Smooth muscle cell of the brain vasculature (primary cell): ENCODE measurements around the gene ZNF14.
A peak's percentile ranks its signal among the peaks of the same experiment; 100 is the strongest.
"Not testable (repeated sequence)": the region's sequence is repeated elsewhere in the genome, so short reads cannot be mapped to it uniquely, and the experiment has no call there.

Experiments
- DNase-seq: peaks from one replicate; pipeline ENCODE4 v3.0.0-alpha.2; 2012; ENCODE audit warnings: low read depth, low spot score

Gene ZNF14

DNA sequence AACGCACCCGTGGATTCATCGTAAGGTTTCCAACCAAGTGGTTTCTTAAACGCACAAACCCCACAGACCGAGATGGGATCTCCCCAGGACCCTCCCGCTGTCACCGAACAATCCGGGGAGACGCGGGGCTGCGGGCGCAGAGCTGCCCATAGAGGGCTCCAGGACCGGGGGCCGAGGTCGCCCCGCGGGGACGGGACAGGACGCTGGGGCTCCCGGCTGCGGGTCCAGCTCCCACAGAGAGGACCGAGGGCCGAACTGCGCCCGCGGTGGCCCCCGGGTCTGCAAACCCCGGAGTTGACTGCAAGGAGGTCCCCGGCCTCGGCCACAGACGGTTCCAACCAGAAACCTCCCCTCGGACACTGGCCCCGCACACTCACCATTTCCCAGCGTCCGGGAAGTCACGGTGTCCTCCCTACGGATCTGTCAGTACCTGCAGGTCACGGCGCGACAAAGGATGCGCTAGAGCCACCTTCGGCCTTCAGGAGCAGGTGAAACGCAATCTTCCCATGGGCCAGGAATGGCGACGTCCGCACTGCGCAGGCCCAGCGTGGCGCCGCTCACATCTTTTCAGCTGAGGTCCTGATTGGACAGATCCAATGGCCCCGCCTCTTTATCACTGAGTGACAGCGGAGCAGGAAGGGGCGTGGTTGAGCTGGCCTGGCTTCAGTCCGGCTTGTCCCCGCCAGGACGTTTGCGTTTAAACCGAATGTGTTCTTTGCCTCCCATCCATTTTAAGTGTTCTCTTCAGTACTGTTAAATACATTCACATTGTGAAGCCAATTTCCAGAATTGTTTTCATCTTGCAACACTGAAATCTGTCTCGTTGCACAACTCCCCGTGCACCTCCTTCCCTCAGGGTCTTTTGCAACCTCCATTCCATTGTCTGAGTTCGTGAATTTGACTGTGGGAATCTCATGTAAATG is at the start of gene ZNF14:
Gene ZNF14, minus strand, starts transcription at position 534 of the 923 bp plus-strand sequence. Its CDS starts 154 bp downstream, at position 380.
- peak; percentile 67 for DNase-seq

DNA sequence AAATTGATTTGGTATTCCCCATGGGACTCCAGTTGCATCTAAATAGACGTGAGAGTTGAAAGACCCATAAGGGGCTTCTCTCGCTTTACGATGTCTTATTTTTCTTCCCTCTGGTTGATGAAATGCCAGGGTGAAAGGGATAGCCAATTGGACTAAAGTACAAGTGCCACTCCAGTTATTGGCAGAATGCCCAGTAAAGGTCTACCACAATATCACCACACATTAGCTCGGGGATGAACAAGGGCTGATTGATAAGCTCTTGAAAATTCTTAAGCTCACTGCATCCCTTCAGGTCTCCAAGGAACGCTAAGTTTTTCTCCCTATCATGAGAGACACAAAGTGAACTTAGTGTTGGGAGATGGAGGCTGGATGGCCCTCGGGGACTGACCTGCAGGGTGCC is 48.9 kb upstream of the ZNF14 start:
- not testable (repeated sequence) for DNase-seq

DNA sequence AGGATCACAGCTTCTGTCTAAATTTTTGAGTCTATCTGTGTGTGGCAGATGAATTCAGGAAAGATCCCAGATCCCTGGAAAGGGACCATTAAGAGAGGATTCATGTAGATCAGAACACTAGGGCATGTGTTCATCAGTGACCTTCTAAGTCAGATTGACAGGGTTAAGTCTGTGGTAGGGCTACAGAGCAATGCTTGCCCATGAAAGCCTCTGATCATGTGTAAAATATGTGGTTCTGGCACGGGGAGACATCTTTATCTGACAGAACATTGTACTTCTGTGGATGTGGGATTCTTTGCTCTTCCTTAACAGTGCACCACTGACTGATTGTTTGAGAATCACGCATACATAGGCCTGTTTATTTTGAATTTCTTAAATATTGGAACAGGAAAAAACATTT is 45.8 kb upstream of the ZNF14 start:
- DNase-seq: no peak

DNA sequence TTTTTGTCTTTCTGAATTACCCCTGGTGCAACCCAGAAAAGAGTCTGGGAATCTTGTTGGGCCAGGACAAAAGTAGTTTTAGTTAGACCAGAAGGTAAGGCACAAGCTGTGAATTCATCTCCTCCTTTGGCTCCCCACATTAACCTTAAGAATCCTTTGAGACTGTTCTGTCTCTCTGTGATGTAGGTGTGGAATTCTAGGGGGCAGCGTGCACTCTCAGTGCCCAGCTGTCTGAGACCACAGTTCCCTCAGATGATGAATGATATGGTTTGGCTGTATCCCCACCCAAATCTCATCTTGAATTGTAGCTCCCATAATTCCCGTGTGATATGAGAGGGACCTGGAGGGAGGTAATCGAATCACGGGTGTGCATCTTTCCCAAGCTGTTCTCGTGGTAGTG is 44.8 kb upstream of the ZNF14 start:
- no peak for DNase-seq

DNA sequence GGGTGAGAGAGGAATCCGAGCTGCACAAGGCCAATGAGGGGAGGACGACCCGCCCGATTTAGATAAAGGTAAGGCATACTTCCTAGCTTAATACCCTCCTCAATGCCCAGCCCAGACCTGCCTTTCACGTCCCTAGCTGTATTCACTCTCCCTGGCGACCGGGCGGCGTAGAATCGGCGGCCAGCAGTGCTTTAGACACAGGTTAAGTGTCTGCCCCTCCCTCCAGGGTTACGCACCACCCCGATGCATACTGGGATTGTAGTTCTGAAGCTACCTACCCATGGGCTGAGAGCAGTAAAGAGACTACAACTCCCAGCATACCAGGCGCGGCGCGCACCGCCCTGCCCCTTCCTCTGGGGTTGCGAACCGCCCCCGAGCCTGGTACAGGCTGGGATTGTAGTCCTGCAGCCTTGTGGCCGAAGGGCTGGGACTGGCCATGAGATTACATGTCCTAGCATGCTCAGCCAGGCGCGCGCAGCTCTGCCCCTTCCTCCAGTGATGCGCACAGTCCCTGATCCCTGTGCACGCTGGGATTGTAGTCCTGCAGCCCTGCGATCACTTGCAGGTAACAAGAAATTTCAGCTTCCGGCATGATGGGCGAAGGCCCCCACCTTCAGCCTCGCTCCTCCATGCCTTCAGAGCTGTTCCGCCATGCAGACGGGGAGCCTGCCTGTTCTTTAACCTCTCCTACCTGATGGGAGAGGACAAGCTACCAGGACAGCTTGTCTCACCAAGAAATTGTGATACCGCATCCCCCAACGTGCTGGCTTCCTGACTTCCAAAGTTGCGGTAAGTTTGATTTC is 43.5 kb upstream of the ZNF14 start:
- peak; percentile 96 for DNase-seq

DNA sequence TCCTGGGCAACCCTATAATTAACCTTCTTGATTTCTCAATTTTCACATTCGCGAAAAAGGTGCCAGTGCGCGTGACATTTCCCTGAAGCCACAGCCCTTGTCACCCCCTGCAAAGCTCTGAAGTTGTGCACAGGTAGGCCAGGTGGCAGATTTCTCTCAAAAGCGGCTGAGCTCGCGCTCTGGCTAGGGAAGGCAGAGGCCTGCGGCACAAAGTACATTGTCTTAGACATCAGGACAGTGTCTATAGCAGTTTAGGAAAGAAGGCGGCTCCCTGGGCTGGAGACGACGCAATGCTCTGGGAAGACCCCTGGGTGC is 42.9 kb upstream of the ZNF14 start:
- no peak for DNase-seq

DNA sequence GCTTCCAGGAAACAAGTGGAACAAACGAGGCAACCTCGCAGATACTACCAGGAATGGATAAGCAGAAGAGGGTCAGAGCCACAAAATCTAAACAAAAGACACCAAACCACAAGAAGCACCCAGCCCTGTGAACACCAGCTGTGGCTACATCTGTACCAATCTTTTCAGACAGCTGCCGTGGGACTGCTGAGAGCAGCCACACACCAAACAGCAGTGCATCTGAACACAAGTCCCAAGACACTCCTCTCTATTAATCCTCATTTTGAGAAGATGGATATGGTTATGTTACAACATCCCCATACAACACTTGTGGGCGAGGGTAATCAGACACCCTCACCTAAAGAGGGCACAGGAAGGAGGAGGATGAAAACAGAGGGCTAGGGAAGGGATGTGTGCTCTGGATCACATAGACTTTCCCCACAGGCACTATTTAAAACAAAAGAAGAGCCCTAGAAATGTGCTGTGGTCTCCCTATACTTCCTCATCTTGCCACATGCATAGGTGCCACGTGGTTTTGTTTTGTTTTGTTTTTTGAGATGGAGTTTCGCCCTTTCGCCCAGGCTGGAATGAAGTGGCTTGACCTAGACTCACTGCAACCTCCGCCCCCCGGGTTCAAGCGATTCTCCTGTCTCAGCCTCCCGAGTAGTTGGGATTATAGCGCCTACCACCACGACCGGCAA is 41.6 kb upstream of the ZNF14 start:
- no peak for DNase-seq

DNA sequence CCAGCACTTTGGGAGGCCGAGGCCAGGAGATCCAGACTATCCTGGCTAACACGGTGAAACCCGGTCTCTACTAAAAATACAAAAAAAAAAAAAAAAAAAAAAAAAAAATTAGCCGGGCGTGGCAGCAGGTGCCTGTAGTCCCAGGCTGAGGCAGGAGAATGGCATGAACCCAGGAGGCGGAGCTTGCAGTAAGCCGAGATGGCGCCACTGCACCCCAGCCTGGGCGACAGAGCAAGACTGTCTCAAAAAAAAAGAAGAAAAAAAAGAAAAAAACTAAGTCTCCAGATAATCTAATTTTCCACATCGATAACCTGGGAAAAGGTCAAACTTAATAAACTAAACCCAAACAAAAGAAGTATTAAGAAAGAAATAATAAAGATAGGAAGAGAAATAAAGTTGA is 39.1 kb upstream of the ZNF14 start:
- not testable (repeated sequence) for DNase-seq

DNA sequence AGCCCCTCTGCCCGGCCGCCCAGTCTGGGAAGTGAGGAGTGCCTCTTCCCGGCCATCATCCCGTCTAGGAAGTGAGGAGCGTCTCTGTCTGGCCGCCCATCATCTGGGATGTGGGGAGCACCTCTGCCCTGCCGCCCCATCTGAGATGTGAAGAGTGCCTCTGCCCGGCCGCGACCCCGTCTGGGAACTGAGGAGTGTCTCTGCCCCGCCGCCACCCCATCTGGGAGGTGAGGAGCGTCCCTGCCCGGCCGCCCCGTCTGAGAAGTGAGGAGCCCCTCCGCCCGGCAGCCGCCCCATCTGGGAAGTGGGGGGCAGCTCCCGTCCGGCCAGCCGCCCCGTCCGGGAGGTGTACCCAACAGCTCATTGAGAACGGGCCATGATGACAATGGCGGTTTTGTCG is 37.1 kb upstream of the ZNF14 start:
- not testable (repeated sequence) for DNase-seq

DNA sequence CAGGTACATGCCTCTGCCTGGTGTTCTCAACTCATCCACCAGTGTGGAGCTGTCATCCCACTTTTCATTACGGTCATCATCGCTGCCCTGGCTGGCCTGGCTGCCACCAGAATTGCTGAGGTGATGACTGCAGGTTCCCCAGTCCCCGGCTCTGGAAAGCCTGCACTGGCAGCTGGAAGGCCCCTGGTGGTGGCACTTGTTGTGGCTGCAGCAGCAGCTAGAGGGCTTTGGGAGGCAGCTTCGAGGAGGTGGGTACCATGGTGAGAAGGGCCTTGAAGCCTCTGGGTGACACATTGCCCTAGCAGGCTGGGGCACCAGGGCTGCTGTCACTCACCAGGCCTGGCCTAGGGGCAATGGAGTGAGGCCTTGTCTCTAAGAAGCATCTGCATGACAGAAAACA is 25.3 kb upstream of the ZNF14 start:
- no peak for DNase-seq

DNA sequence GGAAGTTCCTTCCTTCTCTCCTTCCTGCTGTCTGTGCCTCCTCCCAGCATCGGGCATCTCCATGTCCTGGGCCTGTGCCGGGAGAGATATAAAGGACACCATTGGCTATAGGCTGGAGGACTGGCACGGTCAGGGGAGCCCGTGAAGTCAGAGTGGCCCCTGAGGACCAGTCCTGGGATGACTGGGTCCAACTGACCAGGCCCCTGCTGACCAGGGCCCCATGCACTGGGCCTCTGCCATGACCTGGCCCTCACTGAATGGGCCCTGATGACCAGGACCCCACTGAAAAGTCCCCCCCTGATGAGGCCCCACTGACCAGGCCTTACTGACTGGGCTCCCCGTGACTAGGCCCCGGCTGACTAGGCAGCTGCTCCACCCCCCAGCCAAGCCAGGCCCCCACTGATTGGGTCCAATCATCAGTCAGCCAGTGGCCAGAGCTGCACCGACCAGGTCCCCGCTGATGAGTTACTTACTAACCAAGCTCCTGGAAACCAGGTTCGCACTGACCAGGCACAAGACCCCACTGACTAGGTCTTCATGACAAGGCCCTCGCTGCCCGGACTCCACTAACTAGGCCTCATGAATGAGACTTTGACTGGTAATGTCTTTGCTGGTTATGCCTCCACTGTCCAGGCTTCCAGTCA is 20.0 kb upstream of the ZNF14 start:
- DNase-seq: no peak

DNA sequence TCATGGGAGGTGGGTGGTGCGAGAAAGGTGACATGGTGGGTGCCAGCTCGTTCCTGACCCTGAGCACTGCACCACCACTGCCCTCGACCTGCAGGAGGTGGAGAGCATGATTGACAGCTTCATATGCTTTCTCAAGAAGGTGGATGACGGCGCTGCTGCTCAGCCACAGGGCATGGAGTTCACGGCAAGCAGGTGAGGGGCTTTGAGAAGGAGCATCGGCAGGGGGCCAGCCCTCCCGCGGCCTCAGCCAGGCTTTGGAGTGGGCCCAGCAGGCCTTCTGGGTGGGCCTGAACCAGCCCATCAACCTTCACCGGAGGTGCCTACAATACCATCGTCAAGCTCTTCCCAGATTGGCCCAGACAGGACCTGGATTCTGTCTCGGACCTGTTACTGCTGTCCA is 18.9 kb upstream of the ZNF14 start:
- DNase-seq: no peak

DNA sequence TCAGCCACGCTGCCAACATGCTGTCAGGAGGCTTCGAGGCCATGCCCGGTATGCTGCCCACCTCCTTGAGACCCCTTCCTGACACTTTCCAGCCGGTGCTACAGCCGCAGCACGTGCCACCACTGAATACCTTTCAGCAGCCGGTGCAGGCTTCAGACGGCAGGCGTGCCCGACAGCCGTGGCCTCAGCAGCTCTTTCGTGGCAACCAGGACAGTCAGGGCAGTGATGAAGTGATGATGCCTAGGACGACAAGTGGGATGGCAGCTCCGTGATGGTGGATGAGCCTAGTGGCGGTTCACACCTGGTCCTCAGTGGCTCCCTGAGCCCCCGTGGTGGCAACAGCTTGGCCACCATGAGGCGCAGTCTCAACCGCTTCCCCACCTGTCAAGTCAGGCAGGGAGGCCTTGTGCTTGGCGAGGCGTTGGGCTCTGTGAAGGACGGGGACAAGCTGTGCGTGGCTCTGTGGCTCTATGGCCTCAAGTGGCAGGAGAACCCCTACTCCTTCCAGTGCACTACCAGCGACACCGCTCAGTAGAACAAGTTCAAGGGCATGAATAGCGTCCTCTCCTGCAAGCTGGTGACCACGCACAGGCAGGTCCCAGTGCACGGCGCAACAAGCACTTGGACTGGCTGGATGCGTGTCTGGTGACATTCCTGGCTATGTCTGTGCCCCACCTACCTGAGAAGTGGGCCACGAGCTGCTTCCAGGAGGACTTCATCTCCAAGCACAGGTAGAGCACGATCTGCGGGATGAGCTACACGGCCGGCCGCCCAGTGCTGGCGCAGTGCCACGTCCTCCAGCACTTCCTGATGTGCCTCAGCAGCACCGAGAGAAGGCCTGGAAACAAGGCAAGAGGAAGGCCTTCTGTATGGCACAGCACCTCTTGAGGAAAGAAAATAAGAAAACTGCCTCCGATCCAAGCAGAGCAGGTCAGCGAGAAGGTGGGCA is 18.2 kb upstream of the ZNF14 start:
- no peak for DNase-seq

DNA sequence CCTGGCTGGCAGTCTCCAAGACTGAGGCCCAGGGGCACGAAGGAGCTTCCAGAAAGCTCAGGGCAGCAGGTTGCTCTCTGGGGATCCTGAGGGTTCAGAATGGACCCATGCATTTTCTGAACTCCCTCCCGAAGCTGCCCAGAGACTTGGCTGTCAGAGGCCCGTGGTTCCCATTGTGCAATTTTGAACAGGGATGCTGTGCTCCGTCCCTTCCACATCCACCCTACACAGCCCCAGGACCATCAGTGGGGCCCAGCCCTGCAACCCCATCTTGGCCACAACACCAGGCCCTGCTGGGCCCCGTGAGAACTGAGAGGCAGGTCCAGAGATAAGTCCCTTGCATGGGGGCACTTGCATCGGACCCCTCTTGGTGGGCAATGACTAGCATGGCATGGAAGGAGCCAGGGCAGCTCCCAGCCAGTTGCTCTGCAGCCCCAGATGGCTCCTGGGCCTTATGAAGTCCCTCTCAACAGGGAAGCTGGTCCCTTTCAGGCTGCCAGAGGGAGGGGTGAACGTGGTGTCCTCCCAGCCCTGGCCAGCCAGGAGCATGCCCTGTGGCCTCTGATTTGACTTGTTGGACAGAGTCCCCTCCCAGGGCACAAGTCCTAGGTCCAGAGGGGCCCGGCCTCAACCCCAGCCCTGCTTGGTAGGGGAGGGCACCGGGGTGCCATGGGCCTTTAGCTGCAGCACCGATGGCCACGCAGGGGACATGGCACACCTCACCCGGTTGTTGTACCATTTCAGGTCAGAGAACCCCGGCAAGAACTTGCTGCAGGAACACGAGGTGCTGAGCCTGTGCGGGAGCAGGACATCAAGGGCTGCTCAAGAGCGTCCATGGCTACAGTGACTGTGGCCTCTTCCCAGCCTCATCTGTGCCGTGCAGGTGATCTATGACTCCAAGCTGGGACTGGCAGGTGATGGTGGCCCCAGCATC is 17.3 kb upstream of the ZNF14 start:
- no peak for DNase-seq

DNA sequence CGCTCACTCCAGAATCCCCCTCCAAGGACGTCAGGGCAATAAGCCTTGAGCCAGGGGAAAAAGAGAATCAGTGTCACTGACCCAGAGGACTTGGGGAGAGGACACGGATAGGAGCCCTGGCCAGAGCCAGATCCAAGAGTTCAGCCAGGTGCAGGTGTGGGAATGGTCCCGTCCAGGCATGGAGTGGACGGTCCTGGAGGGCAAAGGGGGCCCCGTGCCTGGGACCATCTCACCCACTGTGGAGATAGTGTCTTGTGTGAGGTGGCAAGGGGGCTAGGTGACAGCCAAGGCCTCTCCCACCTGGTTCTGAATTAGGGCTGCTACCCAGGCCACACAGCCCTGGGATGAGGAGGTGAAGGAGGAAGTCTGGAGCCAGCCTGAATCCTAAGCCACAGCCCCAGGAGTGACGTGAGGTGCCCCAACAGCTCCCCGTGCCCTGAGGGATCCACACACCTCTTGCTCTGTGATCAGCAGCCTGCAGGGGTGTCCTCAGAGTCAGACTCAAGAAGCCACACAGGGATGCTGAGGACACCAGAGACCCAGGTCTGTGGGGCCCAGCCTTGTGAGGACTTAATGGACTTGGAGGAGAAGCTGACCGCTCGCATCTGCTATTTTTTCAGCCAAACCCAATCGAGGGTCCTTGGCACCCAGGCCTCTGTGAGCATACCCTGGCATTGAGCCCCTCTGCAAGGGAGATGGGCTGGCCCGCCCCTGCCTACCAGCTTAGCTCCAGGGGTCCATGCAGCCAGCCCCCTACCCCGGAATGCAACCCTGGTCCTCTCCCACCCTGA is 16.4 kb upstream of the ZNF14 start:
- DNase-seq: no peak

DNA sequence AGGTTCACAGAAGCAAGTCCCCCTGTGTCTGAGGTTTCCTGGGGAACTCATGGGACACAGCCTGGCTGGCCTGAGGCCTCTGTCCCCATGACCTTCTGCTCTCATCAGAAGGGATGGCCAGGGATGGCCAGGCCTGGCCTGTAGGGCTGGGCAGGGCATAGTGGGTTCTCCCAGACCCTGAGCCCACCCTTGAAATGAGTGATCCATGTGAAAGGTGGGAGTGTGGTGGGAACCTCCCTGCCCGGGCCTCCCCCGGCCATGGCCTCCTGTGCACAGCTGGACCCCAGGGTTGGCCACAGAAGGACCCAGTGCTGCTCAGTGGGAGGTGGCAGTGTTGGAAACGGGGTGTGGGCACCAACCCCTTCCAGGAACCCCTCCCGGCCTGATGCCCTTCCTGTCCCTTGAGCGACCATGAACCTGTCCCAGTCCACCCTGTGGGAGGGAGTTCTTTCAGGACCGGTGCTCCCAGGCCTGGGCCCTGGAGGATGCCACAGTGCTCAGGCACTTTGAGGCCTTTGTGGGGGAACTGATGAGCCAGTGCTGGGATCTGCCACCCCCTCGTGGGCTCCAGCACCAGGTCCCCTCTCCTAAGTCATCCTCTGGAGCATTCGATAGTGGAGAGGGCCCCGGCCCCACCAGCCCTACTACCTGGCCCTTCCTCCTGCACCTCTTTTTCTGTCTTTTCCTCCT is 15.5 kb upstream of the ZNF14 start:
- no peak for DNase-seq

DNA sequence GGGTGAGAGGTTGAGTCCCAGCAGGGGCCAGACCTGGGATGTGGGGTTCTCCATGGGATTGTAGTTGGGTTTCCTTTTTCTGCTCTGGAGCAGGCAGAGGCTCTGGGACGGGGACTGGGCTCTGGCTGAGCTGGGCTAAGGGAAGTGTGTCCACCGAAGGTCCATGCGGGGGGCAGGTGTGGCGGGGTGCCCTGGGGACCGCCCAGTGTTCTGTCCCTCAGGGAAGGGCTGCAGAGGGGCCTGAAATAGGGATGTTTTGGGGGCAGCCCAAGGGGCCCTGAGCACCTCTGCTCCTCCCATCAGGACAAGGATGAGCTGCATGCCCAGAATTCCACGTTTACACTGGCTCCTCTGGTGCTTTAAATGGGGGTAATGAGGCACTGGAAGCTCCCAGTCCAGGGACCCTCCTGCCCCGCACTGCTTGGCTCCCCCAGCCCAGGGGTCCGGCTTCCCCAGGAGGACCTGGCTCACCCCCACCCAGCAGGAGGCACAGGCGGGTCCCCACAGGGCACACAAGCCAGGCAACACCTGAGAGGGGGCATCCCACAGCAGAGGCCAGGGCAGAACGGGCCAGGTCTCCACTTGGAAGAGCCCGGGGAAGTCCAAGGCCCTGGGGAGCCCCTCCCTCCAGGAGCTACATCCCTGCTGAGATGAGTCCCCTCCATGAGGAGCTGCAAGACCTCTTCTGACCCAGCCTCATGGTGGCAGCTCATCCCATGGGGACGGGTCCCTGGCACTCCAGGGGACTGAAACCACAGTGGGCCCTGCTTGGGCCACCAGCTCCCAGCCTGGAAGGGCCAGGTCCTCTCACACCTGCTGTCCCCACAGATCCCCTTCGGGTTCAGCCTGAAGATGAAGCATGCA is 14.7 kb upstream of the ZNF14 start:
- DNase-seq: no peak
